ENCODE results near the gene SELENOW. TPM values are rescaled to one million over a fixed set of nuclear protein-coding genes. Genes with fewer than 3 reads are reported as not detected.

Gene SELENOW
- total and polyA plus RNA-seq, 2 donors (not counting 3 experiments of a cell fraction or from before 2014, with no cell fraction given): 316 to 613 TPM

GRCh38 chr19:47806435-47806834, 27.9 kb downstream of the SELENOW start:
- TF ChIP-seq FOS (IDR thresholded peaks at IDR 0.05; ENCODE audit: borderline replicate concordance, insufficient read depth, low read length) (no peak), MAX (IDR thresholded peaks at IDR 0.05; ENCODE audit: insufficient read depth, insufficient read length) (no peak), POLR2AphosphoS5 (IDR thresholded peaks at IDR 0.05; ENCODE audit: insufficient read depth, low read depth, low read length) (no peak), JUN (IDR thresholded peaks at IDR 0.05; ENCODE audit: borderline replicate concordance, insufficient read depth, insufficient read length, low read depth) (no peak), POLR2A (IDR thresholded peaks at IDR 0.05; ENCODE audit: low read depth, low read length) (no peak), MYC (IDR thresholded peaks at IDR 0.05; ENCODE audit: low read depth, low read length) (no peak), EZH2 (IDR thresholded peaks at IDR 0.05; ENCODE audit: borderline replicate concordance, low read depth, low read length, severe bottlenecking) (no peak), GATA2 (IDR thresholded peaks at IDR 0.05; ENCODE audit: insufficient read depth, insufficient read length, low read depth, low read length) (no peak)
- TF ChIP-seq, protein P1, sequence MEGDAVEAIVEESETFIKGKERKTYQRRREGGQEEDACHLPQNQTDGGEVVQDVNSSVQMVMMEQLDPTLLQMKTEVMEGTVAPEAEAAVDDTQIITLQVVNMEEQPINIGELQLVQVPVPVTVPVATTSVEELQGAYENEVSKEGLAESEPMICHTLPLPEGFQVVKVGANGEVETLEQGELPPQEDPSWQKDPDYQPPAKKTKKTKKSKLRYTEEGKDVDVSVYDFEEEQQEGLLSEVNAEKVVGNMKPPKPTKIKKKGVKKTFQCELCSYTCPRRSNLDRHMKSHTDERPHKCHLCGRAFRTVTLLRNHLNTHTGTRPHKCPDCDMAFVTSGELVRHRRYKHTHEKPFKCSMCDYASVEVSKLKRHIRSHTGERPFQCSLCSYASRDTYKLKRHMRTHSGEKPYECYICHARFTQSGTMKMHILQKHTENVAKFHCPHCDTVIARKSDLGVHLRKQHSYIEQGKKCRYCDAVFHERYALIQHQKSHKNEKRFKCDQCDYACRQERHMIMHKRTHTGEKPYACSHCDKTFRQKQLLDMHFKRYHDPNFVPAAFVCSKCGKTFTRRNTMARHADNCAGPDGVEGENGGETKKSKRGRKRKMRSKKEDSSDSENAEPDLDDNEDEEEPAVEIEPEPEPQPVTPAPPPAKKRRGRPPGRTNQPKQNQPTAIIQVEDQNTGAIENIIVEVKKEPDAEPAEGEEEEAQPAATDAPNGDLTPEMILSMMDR (IDR thresholded peaks at IDR 0.05; ENCODE audit: extremely low read depth in 1 of 2, insufficient read depth in 1 of 2, low read depth in 1 of 2, low read length in 2 of 2): no peak
- Histone ChIP-seq H3K36me3 (ENCODE audit: control insufficient read depth in 2 of 2, extremely low read depth in 1 of 2, insufficient read depth in 2 of 2, low read length in 2 of 2) (no peaks in the 10 kb centered on the region), H4K20me1 (replicated peaks; ENCODE audit: control insufficient read depth, extremely low read depth, insufficient read depth, low read length) (no peaks in the 10 kb centered on the region), H3K27me3 (ENCODE audit: control insufficient read depth in 2 of 2, insufficient read depth in 2 of 2, low read length in 2 of 2) (no peaks in the 10 kb centered on the region), H3K27ac (ENCODE audit: insufficient read depth, low read depth, low read length) (no peak overlapping the region), H3K9ac (replicated peaks; ENCODE audit: extremely low read depth, insufficient read depth, low read length) (no peak overlapping the region), H3K4me2 (ENCODE audit: insufficient read depth, low read length) (no peak overlapping the region), H3K4me1 (ENCODE audit: control insufficient read depth, extremely low read depth, insufficient read depth, low read length) (no peaks in the 10 kb centered on the region), H3K4me3 (replicated peaks in 1 of 3; ENCODE audit: insufficient read depth in 1 of 3, low read depth in 1 of 3, low read length in 3 of 3) (no peak overlapping the region), H2AFZ (ENCODE audit: low read depth, low read length) (no peak overlapping the region), H3K79me2 (ENCODE audit: control insufficient read depth, insufficient read depth, low read length) (no peaks in the 10 kb centered on the region), H3K9me3 (replicated peaks; ENCODE audit: control insufficient read depth, insufficient read depth, low read length) (no peaks in the 10 kb centered on the region), H3K9me1 (replicated peaks; ENCODE audit: control insufficient read depth, extremely low read depth, insufficient read depth, low read length) (no peaks in the 10 kb centered on the region)
- BruUV-seq (replicated peaks): no TSS peak
- FAIRE-seq: no peak
- ChIA-PET CTCF (interaction anchor here (1.1 to 1.5 kb wide), 3 partner anchors 10 to 62 kb away, joined by 3 read pairs; no protein-coding TSS in a partner anchor), POLR2A (no interaction called here)
- dilution Hi-C loops (cut with MboI; ENCODE audit: extremely low pct_ligation_motif_present, low sequenced_read_pairs): no loop called here
- intact Hi-C loops (cut with micrococcal nuclease): no loop called here
- DNase-seq (ENCODE audit: low read depth, low spot score): no peak

Measured in endothelial cell of umbilical vein (primary cell).